ENCODE data around the gene TMEM156. TPM values are rescaled to one million over a fixed set of nuclear protein-coding genes. Genes with fewer than 3 reads are reported as not detected.

The TMEM156 gene, protein sequence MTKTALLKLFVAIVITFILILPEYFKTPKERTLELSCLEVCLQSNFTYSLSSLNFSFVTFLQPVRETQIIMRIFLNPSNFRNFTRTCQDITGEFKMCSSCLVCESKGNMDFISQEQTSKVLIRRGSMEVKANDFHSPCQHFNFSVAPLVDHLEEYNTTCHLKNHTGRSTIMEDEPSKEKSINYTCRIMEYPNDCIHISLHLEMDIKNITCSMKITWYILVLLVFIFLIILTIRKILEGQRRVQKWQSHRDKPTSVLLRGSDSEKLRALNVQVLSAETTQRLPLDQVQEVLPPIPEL
- 0.20 TPM in 1 of 2 replicates, not detected in the other for total RNA-seq

DNA sequence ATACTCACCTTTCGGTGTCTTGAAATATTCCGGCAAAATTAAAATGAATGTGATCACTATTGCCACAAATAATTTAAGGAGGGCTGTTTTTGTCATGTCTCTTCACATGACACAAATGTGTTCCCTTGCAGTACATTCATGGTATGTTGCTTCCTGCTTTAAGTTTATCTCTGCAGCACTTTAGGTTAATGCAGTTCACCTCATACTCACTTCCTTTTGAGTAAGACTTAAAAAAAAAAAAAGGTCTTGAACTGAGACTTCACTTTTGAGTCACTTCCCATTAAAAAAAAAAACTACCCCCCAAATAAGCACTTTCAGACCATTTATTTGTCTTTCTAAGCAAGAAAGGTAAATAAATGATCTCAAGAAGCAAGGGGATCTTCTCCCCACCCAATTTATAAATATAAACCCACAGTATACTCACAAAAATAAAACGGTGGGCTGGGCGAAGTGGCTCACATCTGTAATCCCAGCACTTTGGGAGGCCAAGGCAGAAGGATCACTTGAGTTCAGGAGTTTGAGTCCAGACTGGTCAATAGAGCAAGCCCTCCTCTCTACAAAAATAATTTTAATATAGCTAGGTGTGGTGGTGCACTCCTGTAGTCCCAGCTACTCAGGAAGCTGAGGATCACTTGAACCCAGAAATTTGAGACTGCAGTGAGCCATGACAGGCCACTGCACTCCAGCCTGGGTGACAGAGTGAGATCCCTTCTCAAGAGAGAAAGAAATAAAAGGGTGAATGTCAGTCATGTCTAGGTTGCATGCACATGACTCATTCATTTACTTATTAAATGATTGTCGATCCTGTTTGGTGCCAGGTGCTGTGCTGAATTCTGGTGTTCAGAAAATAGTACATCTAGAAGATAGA is at the start of gene TMEM156:
TMEM156 (minus strand) TSS at position 192 of the 868 bp plus-strand sequence; CDS start at position 96, 96 bp downstream.

DNA sequence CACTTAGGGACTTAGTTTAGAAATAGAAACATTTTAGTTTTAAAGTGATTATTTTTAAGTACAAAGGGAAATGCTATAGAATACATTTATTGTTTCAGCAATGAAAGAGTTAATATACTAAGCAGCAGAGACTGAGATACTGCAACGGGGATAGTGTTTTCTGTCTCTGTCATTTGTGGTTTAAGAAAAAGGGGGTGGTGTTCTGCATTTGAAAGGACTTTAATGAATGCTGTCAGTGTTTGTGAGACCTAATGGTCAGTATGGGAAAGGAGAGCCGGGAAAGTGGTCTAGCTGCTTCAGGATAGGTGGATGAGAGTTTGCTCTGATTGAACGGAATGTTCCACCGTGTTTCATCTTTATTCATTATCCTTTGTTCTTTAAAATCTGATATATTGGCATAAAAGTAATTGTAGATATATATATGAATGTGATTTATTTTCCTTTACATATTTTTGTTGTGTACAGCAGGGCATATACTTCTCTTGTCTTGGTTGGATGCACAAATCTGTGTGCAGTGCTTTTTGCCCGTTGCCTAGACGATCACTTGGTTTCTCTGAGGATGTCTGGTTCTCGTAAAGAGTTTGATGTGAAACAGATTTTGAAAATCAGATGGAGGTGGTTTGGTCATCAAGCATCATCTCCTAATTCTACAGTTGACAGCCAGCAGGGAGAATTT is 30.0 kb upstream of the TMEM156 start, which contains the start of gene KLHL5:
KLHL5 (plus strand) TSS at position 139 of the 676 bp plus-strand sequence; CDS start at position 560, 421 bp downstream.

Other genes starting within 250 kb of the TMEM156 start
- under 0.01 TPM in 1 of 2 replicates, not detected in the other for gene TLR10, start 249.4 kb downstream of the TMEM156 start, total RNA-seq
- gene TLR1, start 227.6 kb downstream of the TMEM156 start, total RNA-seq: 0.73 and 1.4 TPM in 2 replicates
- 3.1 and 3.7 TPM in 2 replicates for gene TLR6, start 175.6 kb downstream of the TMEM156 start, total RNA-seq
- 255 and 266 TPM in 2 replicates for gene FAM114A1, start 164.6 kb downstream of the TMEM156 start, total RNA-seq
- 35.3 and 36.6 TPM in 2 replicates for gene KLHL5, start 29.8 kb upstream of the TMEM156 start, total RNA-seq
- gene WDR19, start 150.1 kb upstream of the TMEM156 start, total RNA-seq: 32.5 and 36.4 TPM in 2 replicates

All from subcutaneous preadipocyte (primary cell).